Measurements from ENCODE around the gene ELN.

- TF ChIP-seq CTCF (IDR thresholded peaks at IDR 0.05) (no peak), POLR2A (IDR thresholded peaks at IDR 0.05) (no peak)
Observed at GRCh38 chr7:74023786-74024185, 4.2 kb upstream of the ELN start.
